H9 (cell line): ENCODE results near the gene LSM2. TPM values are rescaled to one million over a fixed set of nuclear protein-coding genes. Genes with fewer than 3 reads are reported as not detected.

Source experiments
- DNase-seq: peaks from one replicate; pipeline ENCODE4 v3.0.0-alpha.2; 2017
- H2AFZ ChIP-seq: one replicate; pipeline ENCODE4 v1.6.1; 2013; ENCODE audit warnings: mild to moderate bottlenecking, low read length, control low read depth, moderate library complexity
- H2AK5ac ChIP-seq: 2 replicates; pipeline ENCODE4 v1.6.1; 2013; ENCODE audit warnings: low read length, control low read depth, mixed read lengths; ENCODE audit not compliant: insufficient read length
- H2BK120ac ChIP-seq: one replicate; pipeline ENCODE4 v1.6.1; 2013; ENCODE audit warnings: low read depth, mild to moderate bottlenecking, low read length, control low read depth, inconsistent platforms; ENCODE audit not compliant: poor library complexity, severe bottlenecking
- H2BK12ac ChIP-seq: 2 replicates; pipeline ENCODE4 v1.6.1; 2013; ENCODE audit warnings: low read length, control low read depth, mixed read lengths, low read depth; ENCODE audit not compliant: insufficient read length
- H2BK15ac ChIP-seq: 2 replicates; pipeline ENCODE4 v1.6.1; 2013; ENCODE audit warnings: low read depth, low read length, control low read depth
- H2BK20ac ChIP-seq: one replicate; pipeline ENCODE4 v1.6.1; 2013; ENCODE audit warnings: low read depth, mild to moderate bottlenecking, low read length, control low read depth, inconsistent platforms; ENCODE audit not compliant: poor library complexity, severe bottlenecking
- H2BK5ac ChIP-seq: 2 replicates; pipeline ENCODE4 v1.6.1; 2013; ENCODE audit warnings: low read length, control low read depth, mixed read lengths; ENCODE audit not compliant: insufficient read length
- H3K14ac ChIP-seq: 2 replicates; pipeline ENCODE4 v1.6.1; 2013; ENCODE audit warnings: low read length, control low read depth; ENCODE audit not compliant: insufficient read depth
- H3K18ac ChIP-seq: 2 replicates; pipeline ENCODE4 v1.6.1; 2013; ENCODE audit warnings: low read depth, mild to moderate bottlenecking, mixed read lengths, low read length, control low read depth; ENCODE audit not compliant: insufficient read length
- H3K23ac ChIP-seq: 2 replicates; pipeline ENCODE4 v1.6.1; 2013; ENCODE audit warnings: low read length, control low read depth, mixed read lengths, low read depth; ENCODE audit not compliant: insufficient read length
- H3K23me2 ChIP-seq: 2 replicates; pipeline ENCODE4 v1.6.1; 2013; ENCODE audit warnings: low read depth, mild to moderate bottlenecking, mixed read lengths, low read length, control low read depth; ENCODE audit not compliant: insufficient read length, poor library complexity, severe bottlenecking
- H3K27ac ChIP-seq: 2 replicates; pipeline ENCODE4 v1.5.1; 2013; ENCODE audit warnings: low read length, control low read depth, mixed read lengths, low read depth; ENCODE audit not compliant: insufficient read length
- H3K27me3 ChIP-seq: 2 replicates; pipeline ENCODE4 v1.6.1; 2013; ENCODE audit warnings: low read length, control low read depth, inconsistent platforms; ENCODE audit not compliant: insufficient read depth
- H3K4ac ChIP-seq: 2 replicates; pipeline ENCODE4 v1.6.1; 2013; ENCODE audit warnings: low read depth, mild to moderate bottlenecking, control low read depth, inconsistent platforms, low read length, moderate library complexity
- H3K4me1 ChIP-seq: 2 replicates; pipeline ENCODE4 v1.6.1; 2013; ENCODE audit warnings: low read length, control low read depth, inconsistent platforms; ENCODE audit not compliant: insufficient read depth
- H3K4me2 ChIP-seq: 2 replicates; pipeline ENCODE4 v1.6.1; 2013; ENCODE audit warnings: low read length, control low read depth, mixed read lengths; ENCODE audit not compliant: insufficient read length, insufficient read depth
- H3K56ac ChIP-seq: 2 replicates; pipeline ENCODE4 v1.6.1; 2013; ENCODE audit warnings: low read depth, mild to moderate bottlenecking, mixed read lengths, low read length, control low read depth; ENCODE audit not compliant: insufficient read length
- H3K79me1 ChIP-seq: 2 replicates; pipeline ENCODE4 v1.6.1; 2013; ENCODE audit warnings: low read depth, mild to moderate bottlenecking, moderate library complexity, low read length, control low read depth, inconsistent platforms; ENCODE audit not compliant: insufficient read depth, poor library complexity, severe bottlenecking
- H3K79me2 ChIP-seq: 2 replicates; pipeline ENCODE4 v1.6.1; 2013; ENCODE audit warnings: low read length, control low read depth, inconsistent platforms; ENCODE audit not compliant: insufficient read depth
- H3K9ac ChIP-seq: 2 replicates; pipeline ENCODE4 v1.6.1; 2013; ENCODE audit warnings: low read length, control low read depth, mixed read lengths; ENCODE audit not compliant: insufficient read length; ENCODE audit errors: extremely low read depth
- H3K9me3 ChIP-seq: one replicate; pipeline ENCODE4 v1.6.1; 2013; ENCODE audit warnings: low read depth, low read length, inconsistent platforms; ENCODE audit not compliant: control insufficient read depth
- H3T11ph ChIP-seq: one replicate; pipeline ENCODE4 v1.6.1; 2013; ENCODE audit warnings: mild to moderate bottlenecking, low read length, control low read depth, inconsistent platforms
- H4K20me1 ChIP-seq: one replicate; pipeline ENCODE4 v1.6.1; 2013; ENCODE audit not compliant: control insufficient read depth, insufficient read length, insufficient read depth
- H4K5ac ChIP-seq: 2 replicates; pipeline ENCODE4 v1.6.1; 2013; ENCODE audit warnings: low read depth, mild to moderate bottlenecking, mixed read lengths, low read length, control low read depth; ENCODE audit not compliant: insufficient read length
- H4K8ac ChIP-seq: replicated peaks from 2 replicates; pipeline ENCODE4 v1.6.1; 2013; ENCODE audit warnings: low read length, control low read depth, mixed read lengths, low read depth; ENCODE audit not compliant: insufficient read length
- H4K91ac ChIP-seq: 2 replicates; pipeline ENCODE4 v1.6.1; 2013; ENCODE audit warnings: low read depth, mild to moderate bottlenecking, moderate library complexity, mixed read lengths, low read length, control low read depth; ENCODE audit not compliant: insufficient read length
- H3K27ac Mint-ChIP-seq, 3 experiments: 2 replicates in 2 of 3; 3 replicates in 1 of 3; pipeline ENCODE4 v1.8.0; 2020 to 2021; ENCODE audit warnings: mixed read lengths in 3 of 3, mild to moderate bottlenecking in 1 of 3, moderate library complexity in 1 of 3
- H3K27me3 Mint-ChIP-seq: 2 replicates; pipeline ENCODE4 v1.8.0; 2021; ENCODE audit warnings: low read depth, mild to moderate bottlenecking, moderate library complexity, mixed read lengths
- H3K36me3 Mint-ChIP-seq, 3 experiments: 2 replicates in 2 of 3; 3 replicates in 1 of 3; pipeline ENCODE4 v1.8.0; 2020 to 2021; ENCODE audit warnings: low read depth in 3 of 3, mixed read lengths in 3 of 3; ENCODE audit not compliant: insufficient read depth in 1 of 3
- H3K4me1 Mint-ChIP-seq, 2 experiments: 2 replicates each; pipeline ENCODE4 v1.8.0; 2020; ENCODE audit warnings: mixed read lengths in 2 of 2
- H3K4me3 Mint-ChIP-seq, 2 experiments: 2 replicates in 1 of 2; 3 replicates in 1 of 2; pipeline ENCODE4 v1.8.0; 2020 to 2021; ENCODE audit warnings: mild to moderate bottlenecking in 2 of 2, mixed read lengths in 2 of 2, moderate library complexity in 1 of 2
- H3K9me3 Mint-ChIP-seq, 2 experiments: 2 replicates in 1 of 2; 3 replicates in 1 of 2; pipeline ENCODE4 v1.8.0; 2020; ENCODE audit warnings: mild to moderate bottlenecking in 2 of 2, mixed read lengths in 2 of 2, moderate library complexity in 1 of 2
- CTCF ChIP-seq: fragments of 200-600 bp; sonication (generic); conservative IDR thresholded peaks from 3 replicates; pipeline ENCODE4 v1.8.0; 2021; ENCODE audit warnings: antibody characterized with exemption, mild to moderate bottlenecking
- WGBS: extraction: QIAGEN DNeasy Blood & Tissue Kit; methylation state at CpG from one replicate; pipeline ENCODE4 v1.1.7; 2013; ENCODE audit warnings: missing lambda C conversion rate, low lambda C conversion rate, mixed read lengths; ENCODE audit not compliant: insufficient read length; ENCODE audit errors: extremely low coverage; 5-methylcytosine and 5-hydroxymethylcytosine counted together
- total RNA-seq: library from RNA; stranded (reverse); gene quantifications from 2 replicates; pipeline ENCODE4 v1.2.1, GENCODE V29; 2021

LSM2 gene
- total RNA-seq, 1 experiment from 2014 or later = 123 TPM

GRCh38 chr6:31822036-31822821 is 15.5 kb upstream of the LSM2 start:
- TF ChIP-seq CTCF = no peak
- Histone ChIP-seq H3K27ac (peak overlapping the region; percentile 28), H3K18ac (no peak overlapping the region), H4K20me1 (no peaks in the 10 kb centered on the region), H3K79me2 (no peaks in the 10 kb centered on the region), H4K8ac (no peak overlapping the region), H3K4ac (no peak overlapping the region), H3K27me3 (no peaks in the 10 kb centered on the region), H4K91ac (no peak overlapping the region), H3K9ac (peak overlapping the region; percentile 48), H3T11ph (no peak overlapping the region), H3K4me1 (peaks cover 5% of the 10 kb centered on the region; the same call in 1 of the 2 replicates), H3K79me1 (no peaks in the 10 kb centered on the region), H2AFZ (no peak overlapping the region), H3K56ac (no peak overlapping the region), H3K9me3 (no peaks in the 10 kb centered on the region), H2BK12ac (no peak overlapping the region), H3K23me2 (peaks cover 20% of the 10 kb centered on the region), H2BK5ac (no peak overlapping the region), H2BK15ac (no peak overlapping the region), H2BK20ac (no peak overlapping the region), H3K4me2 (peak overlapping the region; percentile 83), H2AK5ac (no peak overlapping the region), H3K14ac (peak overlapping the region; percentile 70), H4K5ac (no peak overlapping the region), H3K23ac (no peak overlapping the region), H2BK120ac (no peak overlapping the region)
- H3K36me3 Mint-ChIP-seq = peaks cover 0 to 8% (median 6%) of the 10 kb centered on the region in 3 experiments; a peak in 4 of 7 replicates
- peaks cover 3 to 5% of the 10 kb centered on the region in 2 experiments for H3K9me3 Mint-ChIP-seq
- peaks cover 60 to 64% of the 10 kb centered on the region in 2 experiments for H3K4me1 Mint-ChIP-seq
- peak overlapping the region; percentile 88 to 91 for H3K4me3 Mint-ChIP-seq
- peak; percentile 76 for DNase-seq
- peak overlapping the region; percentile 96 to 98 (median 97) for H3K27ac Mint-ChIP-seq
- peaks cover 3% of the 10 kb centered on the region for H3K27me3 Mint-ChIP-seq
- no CpG with 5 or more reads among the region's 25 CpGs for WGBS
